Osteoblast (primary cell): ENCODE measurements around the gene PTPN14. TPM values are rescaled to one million over a fixed set of nuclear protein-coding genes. Genes with fewer than 3 reads are reported as not detected.

Source experiments
- DNase-seq: peaks from one replicate; pipeline ENCODE4 v3.0.0; 2011; ENCODE audit warnings: low spot score, mixed read lengths; ENCODE audit not compliant: insufficient read length; ENCODE audit errors: missing footprints
- H2AFZ ChIP-seq: 2 replicates; pipeline ENCODE4 v1.6.0; 2011; ENCODE audit warnings: mild to moderate bottlenecking, low read length
- H3K27ac ChIP-seq: 2 replicates; pipeline ENCODE4 v1.5.1; 2011; ENCODE audit warnings: mild to moderate bottlenecking, low read depth, low read length, moderate library complexity
- H3K27me3 ChIP-seq: 2 replicates; pipeline ENCODE4 v1.6.0; 2012; ENCODE audit warnings: mild to moderate bottlenecking, control low read depth, inconsistent platforms, low read length, moderate library complexity; ENCODE audit not compliant: insufficient read depth
- H3K36me3 ChIP-seq: 2 replicates; pipeline ENCODE4 v1.5.1; 2011; ENCODE audit warnings: mild to moderate bottlenecking, low read length, control low read depth, moderate library complexity; ENCODE audit not compliant: insufficient read depth
- H3K4me1 ChIP-seq: 2 replicates; pipeline ENCODE4 v1.5.1; 2011; ENCODE audit warnings: mild to moderate bottlenecking, low read length, control low read depth, moderate library complexity; ENCODE audit not compliant: insufficient read depth
- H3K4me2 ChIP-seq: 2 replicates; pipeline ENCODE4 v1.6.0; 2011; ENCODE audit warnings: mild to moderate bottlenecking, low read length; ENCODE audit not compliant: insufficient read depth
- H3K4me3 ChIP-seq: fragments of 200-600 bp; sonication (generic); 3 replicates; pipeline ENCODE4 v1.5.1; 2012; ENCODE audit warnings: mild to moderate bottlenecking, low read length, inconsistent platforms; ENCODE audit not compliant: insufficient read depth
- H3K79me2 ChIP-seq: 2 replicates; pipeline ENCODE4 v1.6.0; 2012; ENCODE audit warnings: mild to moderate bottlenecking, low read length, control low read depth, inconsistent platforms; ENCODE audit not compliant: insufficient read depth
- H3K9me3 ChIP-seq: 2 replicates; pipeline ENCODE4 v1.5.1; 2011; ENCODE audit warnings: low read depth, low read length, control low read depth
- H4K20me1 ChIP-seq: 2 replicates; pipeline ENCODE4 v1.6.0; 2012; ENCODE audit warnings: mild to moderate bottlenecking, low read length, control low read depth; ENCODE audit not compliant: insufficient read depth
- CTCF ChIP-seq: IDR thresholded peaks from 2 replicates; pipeline ENCODE4 v1.5.1; 2011; ENCODE audit warnings: mild to moderate bottlenecking, low read depth, low read length, moderate library complexity; ENCODE audit errors: extremely low read depth
- total RNA-seq: library from RNA; depleted of rRNA; stranded (reverse); fragments of >200 nt; gene quantifications from 2 replicates; pipeline ENCODE4 v1.2.3, GENCODE V29; 2012

The PTPN14 gene
- total RNA-seq, 1 donor: 131 TPM

GRCh38 chr1:214474467-214474866 is 76.9 kb downstream of the PTPN14 start:
- H4K20me1 ChIP-seq: peaks cover 3% of the 10 kb centered on the region
- DNase-seq: no peak
- H3K4me3 ChIP-seq: no peak overlapping the region
- H3K79me2 ChIP-seq: peaks cover 91% of the 10 kb centered on the region
- H3K9me3 ChIP-seq: no peaks in the 10 kb centered on the region
- H3K27me3 ChIP-seq: no peaks in the 10 kb centered on the region
- TF ChIP-seq CTCF: no peak
- H3K4me2 ChIP-seq: no peak overlapping the region
- peaks cover 72% of the 10 kb centered on the region for H3K4me1 ChIP-seq
- H2AFZ ChIP-seq: no peak overlapping the region
- H3K36me3 ChIP-seq: no peaks in the 10 kb centered on the region
- peak overlapping the region; percentile 95 for H3K27ac ChIP-seq

GRCh38 chr1:214473862-214474261 is 77.5 kb downstream of the PTPN14 start:
- H3K4me3 ChIP-seq: no peak overlapping the region
- no peaks in the 10 kb centered on the region for H3K27me3 ChIP-seq
- peaks cover 92% of the 10 kb centered on the region for H3K79me2 ChIP-seq
- peak overlapping the region; percentile 95 for H3K27ac ChIP-seq
- no peaks in the 10 kb centered on the region for H3K9me3 ChIP-seq
- TF ChIP-seq CTCF: no peak
- H4K20me1 ChIP-seq: peaks cover 8% of the 10 kb centered on the region
- no peak for DNase-seq
- no peak overlapping the region for H2AFZ ChIP-seq
- H3K4me1 ChIP-seq: peaks cover 76% of the 10 kb centered on the region
- no peak overlapping the region for H3K4me2 ChIP-seq
- no peaks in the 10 kb centered on the region for H3K36me3 ChIP-seq

GRCh38 chr1:214473387-214473786 is 78.0 kb downstream of the PTPN14 start:
- no peaks in the 10 kb centered on the region for H3K27me3 ChIP-seq
- H2AFZ ChIP-seq: no peak overlapping the region
- no peak for TF ChIP-seq CTCF
- H3K36me3 ChIP-seq: no peaks in the 10 kb centered on the region
- peaks cover 8% of the 10 kb centered on the region for H4K20me1 ChIP-seq
- H3K4me3 ChIP-seq: no peak overlapping the region
- no peaks in the 10 kb centered on the region for H3K9me3 ChIP-seq
- H3K79me2 ChIP-seq: peaks cover 92% of the 10 kb centered on the region
- H3K27ac ChIP-seq: peak overlapping the region; percentile 95
- H3K4me1 ChIP-seq: peaks cover 75% of the 10 kb centered on the region
- no peak for DNase-seq
- no peak overlapping the region for H3K4me2 ChIP-seq

GRCh38 chr1:214472364-214472763 is 79.0 kb downstream of the PTPN14 start:
- Histone ChIP-seq H3K9me3 (no peaks in the 10 kb centered on the region), H3K79me2 (peaks cover 92% of the 10 kb centered on the region), H3K27ac (peak overlapping the region; percentile 95), H3K4me2 (peak overlapping the region; percentile 20), H3K4me1 (peaks cover 65% of the 10 kb centered on the region), H4K20me1 (peaks cover 8% of the 10 kb centered on the region), H3K4me3 (no peak overlapping the region), H3K27me3 (no peaks in the 10 kb centered on the region), H3K36me3 (no peaks in the 10 kb centered on the region), H2AFZ (no peak overlapping the region)
- DNase-seq: no peak
- TF ChIP-seq CTCF: no peak
